DOHH2 (cell line): ENCODE measurements around the gene MED31.

Experiments
- H3F3A ChIP-seq: fragments of 200-600 bp; sonication (generic), shearing (Covaris generic); 2 replicates; pipeline ENCODE4 v1.6.0; 2016; ENCODE audit warnings: antibody characterized with exemption, mild to moderate bottlenecking; ENCODE audit not compliant: control insufficient read depth, insufficient read depth
- H3K27ac ChIP-seq: fragments of 200-600 bp; sonication (generic); 2 replicates; pipeline ENCODE4 v1.5.1; 2014; ENCODE audit warnings: low read depth, mild to moderate bottlenecking, low read length, moderate library complexity
- H3K27me3 ChIP-seq: fragments of 200-600 bp; sonication (generic); 2 replicates; pipeline ENCODE4 v1.6.1; 2014; ENCODE audit warnings: mild to moderate bottlenecking, low read length, mixed read lengths; ENCODE audit not compliant: control insufficient read depth
- H3K36me3 ChIP-seq: fragments of 200-600 bp; sonication (generic); 2 replicates; pipeline ENCODE4 v1.6.1; 2014; ENCODE audit warnings: mild to moderate bottlenecking, low read length, moderate library complexity, mixed read lengths; ENCODE audit not compliant: control insufficient read depth
- H3K4me1 ChIP-seq: fragments of 200-600 bp; sonication (generic); 2 replicates; pipeline ENCODE4 v1.6.1; 2014; ENCODE audit warnings: mild to moderate bottlenecking, low read length, mixed read lengths; ENCODE audit not compliant: control insufficient read depth
- H3K4me2 ChIP-seq: fragments of 200-600 bp; sonication (generic); 2 replicates; pipeline ENCODE4 v1.6.0; 2014; ENCODE audit warnings: mild to moderate bottlenecking, low read length, moderate library complexity
- H3K4me3 ChIP-seq: fragments of 200-600 bp; sonication (generic); 2 replicates; pipeline ENCODE4 v1.5.1; 2014; ENCODE audit warnings: mild to moderate bottlenecking, low read length, mixed read lengths
- H3K79me2 ChIP-seq: fragments of 200-600 bp; sonication (generic); 2 replicates; pipeline ENCODE4 v1.6.1; 2014; ENCODE audit warnings: mild to moderate bottlenecking, low read length, mixed read lengths; ENCODE audit not compliant: control insufficient read depth
- H3K9me2 ChIP-seq: fragments of 200-600 bp; sonication (generic); replicated peaks from 2 replicates; pipeline ENCODE4 v1.6.1; 2014; ENCODE audit warnings: mild to moderate bottlenecking, low read length, mixed read lengths; ENCODE audit not compliant: control insufficient read depth
- H3K9me3 ChIP-seq: fragments of 200-600 bp; sonication (generic); 2 replicates; pipeline ENCODE4 v1.6.1; 2014; ENCODE audit warnings: antibody characterized with exemption, low read length, mixed read lengths; ENCODE audit not compliant: control insufficient read depth, insufficient read depth
- H4K20me1 ChIP-seq: fragments of 200-600 bp; sonication (generic); 2 replicates; pipeline ENCODE4 v1.6.0; 2014; ENCODE audit warnings: low read depth, mild to moderate bottlenecking, antibody characterized with exemption, low read length, moderate library complexity; ENCODE audit not compliant: control insufficient read depth, insufficient read depth
- CTCF ChIP-seq: fragments of 200-600 bp; sonication (generic); IDR thresholded peaks from one replicate; pipeline ENCODE4 v1.5.1; 2014; ENCODE audit warnings: antibody characterized with exemption, mild to moderate bottlenecking, low read depth, low read length; ENCODE audit not compliant: poor library complexity, severe bottlenecking
- EZH2phosphoT487 ChIP-seq: fragments of 200-600 bp; sonication (generic); IDR thresholded peaks from 2 replicates; pipeline ENCODE4 v1.6.1; 2017; ENCODE audit warnings: borderline replicate concordance, mild to moderate bottlenecking, antibody characterized with exemption, low read length, moderate library complexity, mixed read lengths

The MED31 gene

GRCh38 chr17:6632530-6632929 is 18.9 kb downstream of the MED31 start:
- Histone ChIP-seq H3K4me1 (no peaks in the 10 kb centered on the region), H4K20me1 (no peaks in the 10 kb centered on the region), H3F3A (no peaks in the 10 kb centered on the region), H3K9me2 (no peaks in the 10 kb centered on the region), H3K4me2 (no peak overlapping the region), H3K4me3 (no peak overlapping the region), H3K27me3 (no peaks in the 10 kb centered on the region), H3K36me3 (peaks cover 64% of the 10 kb centered on the region), H3K79me2 (peaks cover 5% of the 10 kb centered on the region), H3K27ac (no peak overlapping the region), H3K9me3 (no peaks in the 10 kb centered on the region)
- TF ChIP-seq EZH2phosphoT487 = no peak
- no peak for TF ChIP-seq CTCF

GRCh38 chr17:6630390-6630789 is 21.0 kb downstream of the MED31 start:
- Histone ChIP-seq H3K27me3 (no peaks in the 10 kb centered on the region), H3K9me3 (no peaks in the 10 kb centered on the region), H3K79me2 (peaks cover 5% of the 10 kb centered on the region), H3K4me2 (no peak overlapping the region), H3F3A (no peaks in the 10 kb centered on the region), H3K4me1 (no peaks in the 10 kb centered on the region), H3K9me2 (no peaks in the 10 kb centered on the region), H4K20me1 (no peaks in the 10 kb centered on the region), H3K27ac (no peak overlapping the region), H3K36me3 (peaks cover 76% of the 10 kb centered on the region), H3K4me3 (no peak overlapping the region)
- TF ChIP-seq CTCF (no peak), EZH2phosphoT487 (no peak)

- Histone ChIP-seq H4K20me1 (no peaks in the 10 kb centered on the region), H3F3A (no peaks in the 10 kb centered on the region), H3K4me1 (no peaks in the 10 kb centered on the region), H3K79me2 (peaks cover 5% of the 10 kb centered on the region), H3K9me2 (no peaks in the 10 kb centered on the region), H3K9me3 (no peaks in the 10 kb centered on the region), H3K36me3 (peaks cover 75% of the 10 kb centered on the region), H3K4me3 (no peak overlapping the region), H3K4me2 (no peak overlapping the region), H3K27me3 (no peaks in the 10 kb centered on the region), H3K27ac (no peak overlapping the region)
- TF ChIP-seq EZH2phosphoT487 = no peak
- TF ChIP-seq CTCF = no peak
These were observed 24.4 kb downstream of the MED31 start for GRCh38 chr17:6627019-6627418.

- Histone ChIP-seq H3K27ac (no peak overlapping the region), H3K4me1 (no peaks in the 10 kb centered on the region), H3K36me3 (peaks cover 77% of the 10 kb centered on the region), H3K9me3 (no peaks in the 10 kb centered on the region), H3K4me3 (no peak overlapping the region), H4K20me1 (no peaks in the 10 kb centered on the region), H3K27me3 (no peaks in the 10 kb centered on the region), H3K4me2 (no peak overlapping the region), H3K79me2 (peaks cover 5% of the 10 kb centered on the region), H3K9me2 (no peaks in the 10 kb centered on the region), H3F3A (no peaks in the 10 kb centered on the region)
- TF ChIP-seq CTCF (no peak), EZH2phosphoT487 (no peak)
These were observed 24.8 kb downstream of the MED31 start for GRCh38 chr17:6626616-6627015.
